Right lobe of liver (tissue), 4 donors: Measurements from ENCODE around the gene OLFM3.

Experiments
- CTCF ChIP-seq, 4 donors: fragments of 200-600 bp in 3 of 4; fragments of 450-650 bp in 1 of 4; IDR thresholded peaks; one replicate each; pipeline versions ENCODE4 v1.5.1 to v1.8.0; 2016 to 2022; ENCODE audit warnings: antibody characterized with exemption in 4 of 4, mild to moderate bottlenecking in 2 of 4
- POLR2A ChIP-seq: fragments of 450-650 bp; IDR thresholded peaks from one replicate; pipeline ENCODE4 v1.6.1; 2017; ENCODE audit warnings: antibody characterized with exemption, mild to moderate bottlenecking
- donor health status: DM: no; HTN: no; CAD: no.
- donor health status: DM: no; HTN: no; CAD: no.
- donor health status: DM: no; HTN: yes; CAD: no.

- TF ChIP-seq CTCF (IDR thresholded peaks at IDR 0.05): no peak
- no peak for TF ChIP-seq POLR2A
Measured at GRCh38 chr1:101843160-101843559, 153.6 kb downstream of the OLFM3 start.
